Fibroblast of skin of right quadriceps (primary cell): ENCODE data around the gene HNRNPUL1.
A peak's percentile ranks its signal among the peaks of the same experiment; 100 is the strongest.

ENCODE experiments used
- DNase-seq: peaks from one replicate; pipeline ENCODE4 v3.0.0-alpha.2; 2013

HNRNPUL1 gene

DNA sequence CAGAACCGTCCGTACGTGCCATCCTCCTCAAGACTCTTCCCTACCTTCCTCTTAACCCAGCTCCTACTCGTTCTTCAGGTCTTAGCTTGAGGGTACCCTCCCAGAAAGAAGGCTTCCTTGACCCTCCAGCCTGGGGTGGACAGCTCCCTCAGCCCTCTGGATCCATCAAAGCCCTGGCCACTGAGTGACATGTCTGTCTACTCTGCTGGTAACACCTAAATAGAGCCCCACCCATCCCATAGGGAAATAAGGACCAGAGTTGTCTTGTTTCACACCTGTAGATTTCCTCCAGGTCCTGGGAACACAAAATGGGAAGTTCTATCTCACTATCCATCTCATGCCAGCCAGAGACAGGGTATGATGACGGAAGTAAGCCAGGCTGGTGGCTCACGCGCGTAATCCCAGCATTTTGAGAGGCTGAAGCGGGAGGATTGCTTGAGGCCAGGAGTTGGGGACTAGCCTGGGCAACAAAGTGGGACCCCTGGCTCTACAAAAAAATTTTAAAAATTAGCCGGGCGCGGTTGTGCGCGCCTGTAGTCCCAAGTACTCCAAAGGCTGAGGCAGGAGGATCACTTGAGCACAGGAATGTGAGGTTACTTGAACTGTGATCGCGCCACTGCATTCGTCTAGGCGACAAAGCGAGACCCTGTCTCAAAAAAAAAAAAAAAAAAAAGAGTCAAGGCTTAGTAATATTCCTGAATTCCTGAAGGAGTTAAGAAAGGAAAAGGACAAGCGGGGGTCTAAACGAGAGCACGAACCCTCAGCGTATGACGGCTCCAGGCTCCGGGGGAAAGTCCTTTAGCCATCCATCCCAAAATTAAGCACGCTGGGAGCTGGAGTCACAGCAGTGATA, 45.2 kb downstream of the HNRNPUL1 start:
- no peak for DNase-seq

DNA sequence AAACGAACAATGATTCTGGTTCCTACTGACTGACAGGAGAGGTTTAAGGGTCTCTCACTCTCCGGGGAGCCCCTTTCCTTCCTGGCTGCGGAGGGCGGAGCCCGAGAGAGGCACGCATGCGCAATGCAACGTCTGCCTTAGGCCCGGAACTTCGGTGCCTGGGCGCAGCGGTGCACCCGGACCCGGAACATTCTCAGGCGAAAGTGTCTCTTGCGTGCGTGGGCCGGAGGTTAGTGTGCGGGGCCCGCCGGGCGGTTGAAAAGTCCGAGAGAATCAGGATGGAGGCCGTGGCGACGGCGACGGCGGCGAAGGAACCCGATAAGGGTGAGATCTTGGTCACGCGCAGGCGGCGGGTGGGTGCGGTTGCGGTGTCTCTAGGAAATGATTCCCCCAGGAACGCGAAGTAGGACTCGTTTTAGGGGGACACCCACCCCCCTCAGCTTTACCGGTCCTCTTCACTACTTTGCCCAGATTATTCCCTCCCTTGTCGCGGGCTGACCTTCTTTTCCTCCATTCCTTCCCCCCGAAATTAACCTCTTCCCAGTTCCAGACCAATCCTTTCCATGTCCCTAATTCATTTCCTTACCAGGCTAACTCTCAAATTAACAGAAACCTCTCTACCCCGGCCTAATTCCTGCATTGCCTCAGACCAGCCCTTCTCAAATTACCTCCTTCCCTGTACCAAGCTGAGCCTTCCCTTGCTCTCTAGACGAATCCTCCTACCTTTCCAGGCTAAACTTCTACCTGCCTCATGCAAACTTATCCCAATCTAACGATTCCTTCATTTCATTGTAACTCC, 46.1 kb downstream of the HNRNPUL1 start, which contains the start of gene CCDC97:
TSS of gene CCDC97 (plus strand) at position 140 of the 799 bp plus-strand sequence. CDS start at position 279, 139 bp downstream.
- DNase-seq = peak; percentile 85

DNA sequence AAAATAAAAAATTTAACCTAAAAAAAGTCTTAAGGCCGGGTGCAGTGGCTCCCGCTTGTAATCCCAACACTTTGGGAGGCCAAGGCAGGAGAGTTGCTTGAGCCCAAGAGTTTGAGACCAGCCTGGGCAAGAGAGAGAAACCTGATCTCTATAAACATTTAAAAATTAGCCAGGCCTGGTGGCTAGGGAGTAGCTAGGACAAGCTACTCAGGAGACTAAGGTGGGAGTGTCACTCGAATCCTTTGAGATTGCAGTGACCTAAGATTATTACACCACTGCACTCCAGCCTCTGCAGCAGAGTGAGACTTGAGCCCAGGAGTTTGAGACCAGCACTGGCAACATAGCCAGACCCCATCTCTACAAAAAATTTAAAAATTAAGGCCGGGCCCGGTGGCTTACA, 46.9 kb downstream of the HNRNPUL1 start:
- DNase-seq = no peak

DNA sequence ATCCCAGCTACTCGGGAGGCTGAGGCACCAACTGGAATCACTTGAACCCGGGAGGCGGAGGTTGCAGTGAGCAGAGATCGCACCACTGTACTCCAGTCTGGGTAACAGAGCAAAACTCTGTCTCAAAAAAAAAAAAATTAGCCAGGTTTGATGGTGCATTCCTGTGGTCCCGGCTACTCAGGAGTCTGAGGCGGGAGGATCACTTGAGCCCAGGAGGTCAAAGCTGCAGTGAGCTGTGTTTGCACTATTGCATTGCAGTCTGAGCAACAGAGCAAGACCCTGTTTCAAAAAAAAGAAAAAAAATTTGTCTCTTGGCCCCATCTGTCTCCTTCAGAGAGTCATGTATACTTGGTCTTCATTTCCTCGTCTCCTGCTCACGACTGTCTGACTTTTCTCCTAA, 47.4 kb downstream of the HNRNPUL1 start:
- DNase-seq = no peak

DNA sequence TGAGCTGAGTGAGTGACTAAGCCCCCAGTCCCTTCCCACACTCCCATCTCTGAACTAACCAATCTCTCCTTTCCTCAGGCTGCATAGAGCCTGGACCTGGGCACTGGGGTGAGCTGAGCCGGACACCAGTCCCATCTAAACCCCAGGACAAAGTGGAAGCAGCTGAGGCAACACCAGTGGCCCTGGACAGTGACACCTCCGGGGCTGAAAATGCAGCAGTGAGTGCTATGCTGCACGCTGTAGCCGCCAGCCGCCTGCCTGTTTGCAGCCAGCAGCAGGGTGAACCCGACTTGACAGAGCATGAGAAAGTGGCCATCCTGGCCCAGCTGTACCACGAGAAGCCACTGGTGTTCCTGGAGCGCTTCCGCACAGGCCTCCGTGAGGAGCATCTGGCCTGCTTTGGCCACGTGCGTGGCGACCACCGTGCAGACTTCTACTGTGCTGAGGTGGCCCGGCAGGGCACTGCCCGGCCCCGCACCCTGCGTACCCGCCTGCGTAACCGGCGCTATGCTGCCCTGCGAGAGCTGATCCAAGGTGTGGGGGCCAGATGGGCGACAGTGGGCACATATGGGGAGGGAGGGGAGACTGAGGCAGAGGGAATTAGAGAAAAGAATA, 52.2 kb downstream of the HNRNPUL1 start:
- no peak for DNase-seq

DNA sequence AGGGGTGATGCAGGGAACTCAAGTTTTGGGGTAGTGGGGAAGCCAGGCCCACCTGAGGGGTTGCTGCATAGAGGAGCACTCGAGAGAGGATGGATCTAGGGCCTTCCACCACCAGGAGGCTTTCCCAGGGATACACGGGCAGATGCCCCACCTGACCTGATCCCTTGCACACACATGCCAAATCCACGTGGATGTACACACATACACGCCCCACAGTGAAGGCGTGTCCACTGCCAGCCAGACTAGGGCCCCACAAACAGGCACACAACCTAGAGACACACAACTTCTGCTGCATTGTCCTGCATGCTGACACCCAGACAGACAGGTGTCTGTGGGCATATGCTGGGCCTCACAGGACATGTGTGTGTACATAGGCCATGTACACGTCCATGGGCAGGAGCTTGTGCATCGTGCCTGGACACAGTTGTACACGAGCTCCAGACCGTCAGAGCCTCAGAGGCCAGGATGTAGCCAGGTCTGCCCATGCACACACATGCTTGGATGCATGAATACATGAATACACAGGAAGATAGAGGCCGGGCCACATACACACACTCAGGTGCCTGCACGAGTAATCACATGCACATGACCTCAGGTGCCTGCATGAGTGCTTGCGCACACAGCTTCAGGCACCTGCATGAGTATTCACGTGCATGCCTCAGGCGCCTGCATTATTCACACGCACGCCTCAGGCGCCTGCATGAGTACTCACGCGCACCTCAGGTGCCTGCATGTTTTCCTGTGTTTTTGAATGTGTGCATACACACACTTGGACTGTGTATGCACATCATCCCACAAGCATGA, 54.7 kb downstream of the HNRNPUL1 start:
- no peak for DNase-seq

GRCh38 chr19:41319500-41320184, 55.5 kb downstream of the HNRNPUL1 start:
- no peak for DNase-seq

GRCh38 chr19:41320185-41320518, 56.0 kb downstream of the HNRNPUL1 start:
- DNase-seq = no peak

DNA sequence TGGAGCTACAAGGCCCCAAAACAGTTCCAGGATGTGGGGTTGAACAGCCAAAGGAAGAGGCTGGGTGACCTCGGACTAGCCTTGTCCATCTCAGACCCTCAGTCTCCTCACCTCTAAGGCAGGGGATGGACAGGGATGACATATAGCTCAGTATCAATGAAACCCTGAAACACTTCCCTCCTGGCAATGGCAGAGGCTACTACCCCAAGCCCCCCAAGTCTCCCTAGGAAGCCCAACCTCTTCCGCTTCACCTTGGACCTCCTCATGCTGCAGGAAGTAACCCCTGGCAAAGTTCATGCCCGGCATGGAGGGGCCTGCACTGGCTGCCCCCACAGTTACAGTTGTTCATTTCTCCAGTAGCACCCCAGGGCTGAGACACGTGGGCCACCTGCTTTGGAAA, 56.4 kb downstream of the HNRNPUL1 start:
- DNase-seq = no peak

DNA sequence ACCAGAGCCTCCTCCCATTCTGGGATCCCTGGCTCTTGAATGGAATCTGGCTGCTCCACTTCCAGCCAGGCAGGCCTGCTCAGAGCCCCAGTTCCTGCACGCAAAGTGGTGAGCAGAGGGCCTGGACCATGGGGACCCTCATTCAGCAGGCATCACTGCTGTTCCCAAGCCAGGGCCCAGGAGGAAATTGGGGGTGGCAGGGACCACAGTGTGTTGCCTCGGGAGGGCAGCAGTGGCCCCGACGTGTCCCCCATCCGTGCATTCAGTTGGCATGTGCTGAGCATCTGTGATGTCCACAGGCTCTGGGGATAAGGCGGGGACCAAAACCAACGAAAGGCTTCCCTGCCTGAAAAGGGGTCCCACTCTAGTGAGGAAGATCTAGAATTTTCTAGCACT, 57.0 kb downstream of the HNRNPUL1 start:
- no peak for DNase-seq

- DNase-seq = peak; percentile 61
Observed at GRCh38 chr19:41321600-41322270, 57.6 kb downstream of the HNRNPUL1 start.

GRCh38 chr19:41322451-41322850, 58.3 kb downstream of the HNRNPUL1 start:
- no peak for DNase-seq

DNA sequence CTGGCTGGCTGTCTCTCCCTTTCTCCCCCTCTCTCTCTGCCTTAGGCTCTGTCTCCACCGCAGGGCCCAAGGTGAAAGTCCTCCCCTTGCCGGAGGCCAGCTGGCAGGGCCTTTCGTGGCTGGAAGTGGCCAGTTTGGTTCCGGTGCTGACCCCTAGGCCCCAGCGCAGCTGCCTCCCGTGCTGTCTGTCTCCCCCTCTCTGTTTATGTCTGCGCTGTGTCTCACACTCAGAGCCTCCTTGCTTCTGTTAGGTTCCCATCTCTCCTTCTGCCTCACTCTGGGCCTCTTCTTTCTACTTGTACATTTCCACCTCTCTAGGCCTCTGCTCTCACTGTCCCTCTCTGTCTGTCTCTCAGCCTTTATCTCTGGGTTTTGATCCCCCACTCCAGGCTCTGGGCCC, 58.9 kb downstream of the HNRNPUL1 start:
- no peak for DNase-seq

- DNase-seq = peak; percentile 98
Observed at GRCh38 chr19:41323430-41324125, 59.4 kb downstream of the HNRNPUL1 start.

GRCh38 chr19:41324231-41324702, 60.1 kb downstream of the HNRNPUL1 start:
- no peak for DNase-seq

GRCh38 chr19:41324921-41325639, 60.9 kb downstream of the HNRNPUL1 start:
- peak; percentile 84 for DNase-seq

- no peak for DNase-seq
Observed at GRCh38 chr19:41325640-41325946, 61.4 kb downstream of the HNRNPUL1 start.

GRCh38 chr19:41325947-41326706, 62.0 kb downstream of the HNRNPUL1 start:
- peak; percentile 80 for DNase-seq

- peak; percentile 33 for DNase-seq
Observed at GRCh38 chr19:41327076-41327575, 63.0 kb downstream of the HNRNPUL1 start.
